Stomach (tissue), 9 donors: Measurements from ENCODE around the gene IGF1R. TPM values are rescaled to one million over a fixed set of nuclear protein-coding genes. Genes with fewer than 3 reads are reported as not detected.

Experiments used
- DNase-seq, 2 donors: peaks; one replicate each; pipeline versions ENCODE4 v3.0.0 to v3.0.0-alpha.2; 2013 to 2019
- H3K27ac ChIP-seq, 5 donors: fragments of 200-600 bp in 4 of 5; sonication (generic) in 4 of 5; one replicate each; pipeline ENCODE4 v1.5.1; 2013 to 2019; ENCODE audit warnings: mild to moderate bottlenecking in 1 of 5, moderate library complexity in 1 of 5
- H3K27me3 ChIP-seq, 3 donors: fragments of 200-600 bp; sonication (generic); one replicate each; pipeline ENCODE4 v1.5.1; 2017 to 2019; ENCODE audit warnings: mixed run types in 1 of 3
- H3K36me3 ChIP-seq, 4 donors: fragments of 200-600 bp; sonication (generic); 1 replicate in 3 of 4; 2 replicates in 1 of 4; pipeline ENCODE4 v1.5.1; 2016 to 2019
- H3K4me1 ChIP-seq, 4 donors: fragments of 200-600 bp; sonication (generic); one replicate each; pipeline ENCODE4 v1.5.1; 2016 to 2019
- H3K4me3 ChIP-seq, 4 donors: fragments of 200-600 bp; sonication (generic) in 3 of 4; one replicate each; pipeline ENCODE4 v1.5.1; 2016 to 2019; ENCODE audit warnings: mild to moderate bottlenecking in 1 of 4
- H3K9me3 ChIP-seq, 4 donors: fragments of 200-600 bp; sonication (generic); one replicate each; pipeline ENCODE4 v1.5.1; 2016 to 2019
- CTCF ChIP-seq, 7 experiments: fragments of 450-650 bp in 4 of 7; fragments of 200-600 bp in 3 of 7; sonication (generic) in 3 of 7; IDR thresholded peaks; one replicate each; pipeline ENCODE4 v1.5.1; 2016 to 2019; ENCODE audit warnings: antibody characterized with exemption in 7 of 7, control low read depth in 2 of 7, mild to moderate bottlenecking in 1 of 7
- EP300 ChIP-seq: sonication (generic); formaldehyde crosslinking; IDR thresholded peaks from one replicate; pipeline ENCODE4 v1.6.1; 2017; ENCODE audit warnings: antibody characterized with exemption
- POLR2A ChIP-seq, 4 donors: fragments of 450-650 bp; IDR thresholded peaks; one replicate each; pipeline ENCODE4 v1.6.1; 2016; ENCODE audit warnings: antibody characterized with exemption in 4 of 4, control low read depth in 2 of 4, mild to moderate bottlenecking in 1 of 4, moderate library complexity in 1 of 4
- POLR2AphosphoS5 ChIP-seq, 3 donors: sonication (generic); formaldehyde crosslinking; IDR thresholded peaks; one replicate each; pipeline ENCODE4 v1.6.1; 2016; ENCODE audit warnings: antibody characterized with exemption in 3 of 3
- WGBS, 5 donors: extraction: QIAGEN DNeasy Blood & Tissue Kit in 3 of 5; methylation state at CpG; one replicate each; pipeline versions ENCODE4 v1.1.5 to v1.1.7; 2013 to 2018; 5-methylcytosine and 5-hydroxymethylcytosine counted together
- intact Hi-C: fragments of 100-400 bp; cut with DNase I; formaldehyde crosslinking; loops from one replicate; pipeline ENCODE4 v1.15.1; 2023; ENCODE audit warnings: low total_unique reads
- polyA plus RNA-seq, 3 donors: library from polyadenylated mRNA; stranded (reverse); fragments of 200-250 nt; gene quantifications; one replicate each; pipeline ENCODE4 v1.2.3, GENCODE V29; 2013
- total RNA-seq, 5 donors: library from RNA; depleted of rRNA; stranded (reverse); fragments of >200 nt; gene quantifications; one replicate each; pipeline versions ENCODE4 v1.1.0 to v1.2.3, GENCODE V29; 2014 to 2016
- donor health status: healthy with polysubstance abuse.
- donor health status: Bipolar disorder and iron deficiency.
- donor health status: healthy.

The IGF1R gene
- total and polyA plus RNA-seq, 8 donors = 2.3 to 131 (median 42.8) TPM

DNA sequence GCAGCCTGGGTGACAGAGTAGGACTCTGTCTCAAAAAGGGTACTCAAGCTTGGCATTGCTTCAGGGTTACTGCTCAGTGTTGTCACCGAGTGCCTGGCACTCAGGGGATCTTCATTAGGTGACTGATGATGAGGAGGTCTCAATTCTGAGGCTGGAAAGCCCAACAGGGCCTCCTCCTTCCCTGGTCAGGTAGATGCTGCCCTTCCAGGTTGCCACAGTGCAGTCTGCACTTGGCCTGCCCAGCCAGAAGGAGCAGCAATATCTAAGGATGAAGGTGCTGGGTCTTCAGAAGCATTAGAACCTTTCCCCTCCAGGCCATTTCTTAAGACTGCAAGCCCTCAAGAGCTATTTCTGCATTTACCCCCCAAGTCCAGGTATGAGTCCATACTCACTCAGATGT lies 317.3 kb downstream of the IGF1R start:
- Histone ChIP-seq H3K27ac (no peak overlapping the region), H3K27me3 (no peaks in the 10 kb centered on the region), H3K4me3 (no peak overlapping the region), H3K36me3 (peaks cover 10 to 29% (median 22%) of the 10 kb centered on the region in 4 donors), H3K9me3 (peaks cover 0 to 15% (median 8%) of the 10 kb centered on the region in 4 donors), H3K4me1 (no peaks in the 10 kb centered on the region)
- DNase-seq = no peak
- TF ChIP-seq CTCF (IDR thresholded peaks at IDR 0.05) = no peak
- TF ChIP-seq POLR2A (IDR thresholded peaks at IDR 0.05) = no peak
- no peak for TF ChIP-seq EP300
- TF ChIP-seq POLR2AphosphoS5 (IDR thresholded peaks at IDR 0.05) = no peak
- WGBS, 5 donors = 63 to 97% (median 88%) methylated on average over 1 of the region's 1 CpG
- intact Hi-C loops = no loop called here

GRCh38 chr15:98966091-98966787 lies 317.9 kb downstream of the IGF1R start:
- H3K4me3 ChIP-seq = no peak overlapping the region
- peaks cover 0 to 13% (median 8%) of the 10 kb centered on the region in 4 donors for H3K9me3 ChIP-seq
- no peak overlapping the region for H3K27ac ChIP-seq
- H3K4me1 ChIP-seq = no peaks in the 10 kb centered on the region
- no peaks in the 10 kb centered on the region for H3K27me3 ChIP-seq
- no peak for TF ChIP-seq POLR2AphosphoS5 (IDR thresholded peaks at IDR 0.05)
- TF ChIP-seq EP300 = no peak
- TF ChIP-seq POLR2A (IDR thresholded peaks at IDR 0.05) = no peak
- no peak for TF ChIP-seq CTCF (IDR thresholded peaks at IDR 0.05)
- H3K36me3 ChIP-seq = peaks cover 4 to 23% (median 16%) of the 10 kb centered on the region in 4 donors
- intact Hi-C loops = no loop called here
- WGBS, 5 donors = 68 to 89% (median 72%) methylated on average over 5 of the region's 5 CpGs
- DNase-seq = no peak

- Histone ChIP-seq H3K4me3 (no peak overlapping the region), H3K36me3 (peaks cover 0 to 14% (median 7%) of the 10 kb centered on the region in 4 donors), H3K27ac (no peak overlapping the region), H3K9me3 (peaks cover 0 to 4% (median 2%) of the 10 kb centered on the region in 4 donors), H3K4me1 (no peaks in the 10 kb centered on the region), H3K27me3 (no peaks in the 10 kb centered on the region)
- no peak for DNase-seq
- 76 to 88% (median 82%) methylated on average over 5 of the region's 5 CpGs for WGBS, 5 donors
- TF ChIP-seq POLR2A (IDR thresholded peaks at IDR 0.05) (no peak), EP300 (no peak), CTCF (IDR thresholded peaks at IDR 0.05) (no peak), POLR2AphosphoS5 (IDR thresholded peaks at IDR 0.05) (no peak)
- intact Hi-C loops = no loop called here
Measured at GRCh38 chr15:98967096-98967495, 318.8 kb downstream of the IGF1R start.

DNA sequence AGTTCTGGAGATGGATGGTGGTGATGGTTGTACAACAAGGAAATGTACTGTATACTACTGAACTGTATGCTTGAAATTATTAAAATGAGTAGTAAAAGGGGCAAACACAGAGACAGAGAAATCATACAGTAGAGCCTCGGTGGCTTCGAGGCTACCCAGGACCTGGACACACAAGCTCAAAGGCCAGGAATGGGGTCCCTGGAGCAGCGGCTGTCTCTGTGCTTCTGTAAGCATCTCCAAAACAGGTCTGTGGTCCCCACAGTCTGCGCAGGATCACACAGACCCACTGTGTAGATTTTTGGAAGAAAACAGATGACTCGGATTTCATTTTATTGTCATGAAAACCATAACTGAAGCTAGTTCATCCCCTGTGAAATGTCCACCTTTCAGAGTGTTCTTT lies 319.6 kb downstream of the IGF1R start:
- intact Hi-C loops = no loop called here
- peaks cover 0 to 7% (median 0%) of the 10 kb centered on the region in 4 donors for H3K36me3 ChIP-seq
- 89 to 94% (median 92%) methylated on average over 5 of the region's 5 CpGs for WGBS, 5 donors
- no peaks in the 10 kb centered on the region for H3K27me3 ChIP-seq
- DNase-seq = no peak
- no peak overlapping the region for H3K27ac ChIP-seq
- TF ChIP-seq POLR2A (IDR thresholded peaks at IDR 0.05) (no peak), CTCF (IDR thresholded peaks at IDR 0.05) (no peak), POLR2AphosphoS5 (IDR thresholded peaks at IDR 0.05) (no peak), EP300 (no peak)
- no peaks in the 10 kb centered on the region for H3K9me3 ChIP-seq
- H3K4me3 ChIP-seq = no peak overlapping the region
- no peaks in the 10 kb centered on the region for H3K4me1 ChIP-seq
